SK-N-SH (cell line): Measurements from ENCODE around the gene CALCR. TPM values are rescaled to one million over a fixed set of nuclear protein-coding genes. Genes with fewer than 3 reads are reported as not detected.
A peak's percentile ranks its signal among the peaks of the same experiment; 100 is the strongest.

ENCODE experiments used
- CTCF ChIA-PET: fragments of 300-600, 350-600 bp; formaldehyde crosslinking; extraction: SDS; loops from one replicate; lab custom pipeline; 2021; lab: Yijun Ruan, JAX
- POLR2A ChIA-PET: fragments of 350-600 bp; sonication (Branson Sonifier 250); formaldehyde crosslinking; extraction: SDS; loops from one replicate; lab custom pipeline; 2020; ENCODE audit warnings: antibody characterized with exemption, inconsistent platforms; lab: Yijun Ruan, JAX
- DNase-seq: peaks from one replicate; pipeline ENCODE4 v3.0.0; 2012
- H2AFZ ChIP-seq: fragments of 200-600 bp; sonication (generic); 2 replicates; pipeline ENCODE4 v1.8.1; 2016; ENCODE audit warnings: antibody characterized with exemption, mild to moderate bottlenecking, low read depth
- H3F3A ChIP-seq: fragments of 200-600 bp; sonication (generic); replicated peaks from 2 replicates; pipeline ENCODE3; 2016; ENCODE audit warnings: antibody characterized with exemption, mild to moderate bottlenecking; ENCODE audit not compliant: insufficient read depth
- H3K27ac ChIP-seq, 2 experiments: fragments of 200-500 bp in 1 of 2; fragments of 200-600 bp in 1 of 2; sonication (Bioruptor generic) in 1 of 2; sonication (generic), shearing (Covaris generic) in 1 of 2; 2 replicates each; pipeline versions ENCODE4 v1.5.1 to v1.6.1; 2014 to 2016; ENCODE audit warnings: low read depth in 2 of 2, inconsistent platforms in 1 of 2, low read length in 1 of 2, mild to moderate bottlenecking in 1 of 2, mixed read lengths in 1 of 2
- H3K27me3 ChIP-seq: fragments of 200-600 bp; sonication (generic), shearing (Covaris generic); 2 replicates; pipeline ENCODE4 v1.6.1; 2016; ENCODE audit warnings: mixed run types; ENCODE audit not compliant: insufficient read depth
- H3K36me3 ChIP-seq, 2 experiments: fragments of 200-500 bp in 1 of 2; fragments of 200-600 bp in 1 of 2; sonication (Bioruptor generic) in 1 of 2; sonication (generic) in 1 of 2; replicated peaks in 1 of 2; 2 replicates each; pipeline versions ENCODE3 to v1.5.1; 2014 to 2016; ENCODE audit warnings: low read length in 1 of 2, mild to moderate bottlenecking in 1 of 2; ENCODE audit not compliant: insufficient read depth in 2 of 2, control insufficient read depth in 1 of 2
- H3K4me1 ChIP-seq, 2 experiments: fragments of 200-500 bp in 1 of 2; fragments of 200-600 bp in 1 of 2; sonication (Bioruptor generic) in 1 of 2; sonication (generic), shearing (Covaris generic) in 1 of 2; 2 replicates each; pipeline versions ENCODE4 v1.5.1 to v1.6.1; 2014 to 2016; ENCODE audit warnings: low read depth in 1 of 2, low read length in 1 of 2, mixed run types in 1 of 2; ENCODE audit not compliant: insufficient read depth in 2 of 2, control insufficient read depth in 1 of 2
- H3K4me2 ChIP-seq: fragments of 200-600 bp; sonication (generic), shearing (Covaris generic); 2 replicates; pipeline ENCODE4 v1.6.1; 2017; ENCODE audit warnings: mixed run types
- H3K4me3 ChIP-seq, 2 experiments: fragments of 200-500 bp in 1 of 2; fragments of 200-600 bp in 1 of 2; sonication (Bioruptor generic) in 1 of 2; sonication (generic), shearing (Covaris generic) in 1 of 2; 2 replicates each; pipeline versions ENCODE4 v1.5.1 to v1.8.1; 2014 to 2016; ENCODE audit warnings: low read depth in 2 of 2, inconsistent platforms in 1 of 2, low read length in 1 of 2, mild to moderate bottlenecking in 1 of 2, mixed read lengths in 1 of 2, moderate library complexity in 1 of 2
- H3K79me2 ChIP-seq: fragments of 200-600 bp; sonication (generic); 2 replicates; pipeline ENCODE4 v1.8.1; 2017; ENCODE audit warnings: mild to moderate bottlenecking; ENCODE audit not compliant: insufficient read depth
- H3K9ac ChIP-seq: fragments of 200-600 bp; sonication (generic); 2 replicates; pipeline ENCODE4 v1.6.1; 2017; ENCODE audit warnings: mixed run types
- H3K9me2 ChIP-seq: fragments of 200-600 bp; sonication (generic); 2 replicates; pipeline ENCODE4 v1.6.1; 2017; ENCODE audit warnings: mixed run types
- H3K9me3 ChIP-seq: fragments of 200-600 bp; sonication (generic); 2 replicates; pipeline ENCODE4 v1.6.1; 2017; ENCODE audit warnings: mixed run types, mild to moderate bottlenecking, moderate library complexity
- H4K20me1 ChIP-seq: fragments of 200-600 bp; sonication (generic); 2 replicates; pipeline ENCODE4 v1.6.1; 2017; ENCODE audit warnings: mild to moderate bottlenecking, mixed run types; ENCODE audit not compliant: insufficient read depth
- CTCF ChIP-seq: fragments of 200-600 bp; sonication (generic); IDR thresholded peaks from 2 replicates; pipeline ENCODE4 v1.6.1; 2017; ENCODE audit warnings: antibody characterized with exemption, mild to moderate bottlenecking, moderate library complexity
- FOXJ3 ChIP-seq: sonication (generic); formaldehyde crosslinking; IDR thresholded peaks from 2 replicates; pipeline ENCODE4 v1.5.1; 2020; ENCODE audit warnings: mild to moderate bottlenecking, missing genetic modification reagents
- FOXM1 ChIP-seq: IDR thresholded peaks from 2 replicates; pipeline ENCODE4 v1.4.0; 2012; ENCODE audit warnings: low read depth, mild to moderate bottlenecking
- IRF3 ChIP-seq: fragments of 150-350 bp; IDR thresholded peaks from 2 replicates; pipeline ENCODE4 v1.6.1; 2016; ENCODE audit warnings: mild to moderate bottlenecking, low read depth, low read length
- MAX ChIP-seq: IDR thresholded peaks from 2 replicates; pipeline ENCODE4 v1.4.0; 2012; ENCODE audit warnings: low read depth
- MEF2A ChIP-seq: IDR thresholded peaks from 2 replicates; pipeline ENCODE4 v1.4.0; 2012; ENCODE audit warnings: low read depth, borderline replicate concordance
- RAD21 ChIP-seq: IDR thresholded peaks from 2 replicates; pipeline ENCODE4 v1.6.1; 2012; ENCODE audit warnings: mild to moderate bottlenecking, low read length
- RCOR1 ChIP-seq: fragments of 150-350 bp; IDR thresholded peaks from 2 replicates; pipeline ENCODE4 v1.6.1; 2017; ENCODE audit warnings: antibody characterized with exemption, low read length
- REST ChIP-seq: IDR thresholded peaks from 2 replicates; pipeline ENCODE4 v1.6.1; 2012; ENCODE audit warnings: mild to moderate bottlenecking, low read depth, low read length, moderate library complexity
- RFX5 ChIP-seq: IDR thresholded peaks from 2 replicates; pipeline ENCODE4 v1.6.1; 2012; ENCODE audit warnings: mild to moderate bottlenecking, improper control_type of control experiment, low read length
- RXRA ChIP-seq: IDR thresholded peaks from 2 replicates; pipeline ENCODE4 v1.4.0; 2012; ENCODE audit warnings: low read depth, mild to moderate bottlenecking, borderline replicate concordance
- SIN3A ChIP-seq: IDR thresholded peaks from 2 replicates; pipeline ENCODE4 v1.6.1; 2012; ENCODE audit warnings: low read depth, mild to moderate bottlenecking, low read length, moderate library complexity, borderline replicate concordance
- SMC3 ChIP-seq: IDR thresholded peaks from 2 replicates; pipeline ENCODE4 v1.6.1; 2012; ENCODE audit warnings: low read depth, low read length, improper control_type of control experiment
- TAF1 ChIP-seq: IDR thresholded peaks from 2 replicates; pipeline ENCODE4 v1.6.1; 2012; ENCODE audit warnings: low read depth, mild to moderate bottlenecking, low read length, moderate library complexity, borderline replicate concordance
- USF1 ChIP-seq: IDR thresholded peaks from 2 replicates; pipeline ENCODE4 v1.4.0; 2012; ENCODE audit warnings: low read depth, borderline replicate concordance
- USF2 ChIP-seq: fragments of 150-350 bp; IDR thresholded peaks from 2 replicates; pipeline ENCODE4 v1.6.1; 2017; ENCODE audit warnings: antibody characterized with exemption, low read length, low read depth, borderline replicate concordance
- ZBTB33 ChIP-seq: IDR thresholded peaks from 2 replicates; pipeline ENCODE4 v1.4.0; 2012; ENCODE audit warnings: low read depth, borderline replicate concordance
- WGBS: methylation state at CpG from one replicate; pipeline ENCODE4 v1.1.6; 2017; ENCODE audit warnings: low lambda C conversion rate; 5-methylcytosine and 5-hydroxymethylcytosine counted together
- polyA plus RNA-seq, 3 experiments: library from polyadenylated mRNA; depleted of rRNA; stranded (reverse); fragments of >200 nt; gene quantifications; 2 replicates each; pipeline ENCODE4 v1.2.3, GENCODE V29; 2012

The CALCR gene
- 0.06 and 0.12 TPM in 2 replicates for polyA plus RNA-seq (2012; rRNA removed)
- 0.08 and 0.12 TPM in 2 replicates for polyA plus RNA-seq (2012; cell fraction: cytosol; rRNA removed)
- polyA plus RNA-seq (2012; cell fraction: nucleus; rRNA removed) = 0.05 and 0.08 TPM in 2 replicates

GRCh38 chr7:93574646-93575554 is at the start of gene CALCR:
TSS of gene CALCR (minus strand) at chr7:93574724. CDS start at chr7:93486981, 87,743 bp downstream.
- H3K79me2 ChIP-seq = no peaks in the 10 kb centered on the region
- peaks cover 28% of the 10 kb centered on the region for H3K27me3 ChIP-seq
- no peaks in the 10 kb centered on the region for H4K20me1 ChIP-seq
- ChIA-PET POLR2A (no interaction called here), CTCF (interaction anchor here (0.8 to 4.0 kb wide), 2 partner anchors 11 to 24 kb away, joined by 3 to 15 read pairs; no protein-coding TSS in a partner anchor)
- H3K9me2 ChIP-seq = no peaks in the 10 kb centered on the region
- no peak within 1 kb of the TSS for H3K27ac ChIP-seq
- no peaks in the 10 kb centered on the region for H3K9me3 ChIP-seq
- DNase-seq = peak; percentile 71
- no peak for TF ChIP-seq RAD21
- no peak for TF ChIP-seq FOXJ3 (CRISPR knock-in tag)
- TF ChIP-seq SMC3 = no peak
- no peak for TF ChIP-seq TAF1
- no peak for TF ChIP-seq RFX5
- TF ChIP-seq FOXM1 = no peak
- no peak for TF ChIP-seq USF2
- TF ChIP-seq RXRA = no peak
- no peak for TF ChIP-seq USF1
- no peak for TF ChIP-seq SIN3A
- TF ChIP-seq MAX = no peak
- TF ChIP-seq REST = no peak
- TF ChIP-seq IRF3 = no peak
- TF ChIP-seq ZBTB33 = no peak
- no peak for TF ChIP-seq RCOR1
- no peak for TF ChIP-seq CTCF
- TF ChIP-seq MEF2A = no peak
- WGBS = 3% methylated on average over 35 of the region's 46 CpGs
- peaks cover 0 to 12% of the 10 kb centered on the region in 2 experiments; a peak in 1 of 4 replicates for H3K4me1 ChIP-seq
- peak within 1 kb of the TSS in 1 of 2 experiments; percentile 33; a peak in 2 of 4 replicates for H3K4me3 ChIP-seq
- no peaks in the 10 kb centered on the region for H3F3A ChIP-seq
- no peak within 1 kb of the TSS for H3K9ac ChIP-seq
- H2AFZ ChIP-seq = no peak within 1 kb of the TSS
- H3K36me3 ChIP-seq = no peaks in the 10 kb centered on the region
- H3K4me2 ChIP-seq = peak within 1 kb of the TSS; percentile 50; the same call in 1 of the 2 replicates
